NCI-H2081 treated with DMSO at 0.1 percent for 48 hours (cell line): ENCODE data around the gene FAM174A.
"Not testable (repeated sequence)": the region's sequence is repeated elsewhere in the genome, so short reads cannot be mapped to it uniquely, and the experiment has no call there.

Source experiments
- DNase-seq: peaks from one replicate; lab custom pipeline; 2025; lab: John Stamatoyannopoulos, UW

Gene FAM174A

DNA sequence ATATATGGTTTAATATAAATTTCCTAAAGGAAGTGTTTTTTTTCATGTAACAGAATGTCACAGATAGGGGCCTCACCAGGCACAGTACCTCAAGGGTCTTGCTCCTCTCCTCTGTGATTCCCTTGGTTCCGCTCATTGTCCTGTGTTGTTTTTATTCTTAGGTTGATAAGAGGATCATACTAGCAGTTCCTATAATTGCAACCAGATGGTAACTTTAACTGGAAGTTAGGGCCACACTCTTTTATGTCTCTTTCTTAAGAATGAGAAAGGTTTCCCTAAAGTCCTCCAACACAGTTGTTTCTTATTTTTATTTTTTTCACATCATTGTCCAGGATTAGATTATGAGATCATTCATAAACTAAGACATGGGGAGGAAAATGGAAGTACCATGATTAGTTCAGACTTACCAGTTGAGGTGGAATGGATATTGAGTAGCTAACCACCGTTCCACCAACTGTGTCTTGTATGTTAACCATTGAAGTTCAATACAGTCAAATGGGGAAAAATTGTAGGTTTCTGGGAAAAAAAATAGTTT lies 41.1 kb downstream of the FAM174A start:
- no peak for DNase-seq

DNA sequence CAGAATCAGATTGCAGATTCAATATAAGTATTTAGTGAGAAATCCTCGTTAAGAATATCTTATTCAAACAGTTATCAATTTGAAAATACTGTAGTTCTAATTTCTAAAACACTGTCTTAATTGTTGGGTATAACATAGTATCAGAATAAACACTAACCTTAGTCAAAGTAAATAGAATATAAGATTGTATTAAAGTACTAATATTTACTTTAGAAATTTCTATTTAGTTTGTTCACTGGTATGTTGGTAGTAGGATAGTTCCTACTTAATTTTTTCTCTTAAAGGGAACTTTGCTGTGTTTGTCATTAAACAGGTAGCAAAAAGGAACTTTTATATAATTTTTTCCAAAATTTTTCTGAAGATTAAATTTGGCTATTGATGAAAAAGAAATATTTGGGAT lies 42.3 kb downstream of the FAM174A start:
- no peak for DNase-seq

DNA sequence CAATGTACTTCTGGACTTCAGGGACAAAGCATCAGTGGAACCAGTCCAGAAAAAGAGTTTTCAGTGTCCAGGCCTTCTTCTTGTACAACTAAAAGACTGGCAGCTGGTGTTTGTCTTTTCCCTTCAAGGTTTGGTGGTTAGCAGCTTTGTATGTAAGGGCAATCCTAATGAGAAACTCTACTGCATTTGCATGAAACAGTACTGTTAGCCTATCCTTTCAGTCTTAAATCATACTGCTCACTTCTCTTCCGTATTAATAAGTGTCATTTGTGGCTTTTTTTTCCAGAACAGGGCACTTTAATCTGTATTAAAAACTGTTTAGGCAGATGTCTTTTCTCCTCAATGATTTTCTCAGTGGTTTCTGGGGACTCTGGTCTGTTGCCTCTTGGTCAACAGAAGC lies 48.9 kb downstream of the FAM174A start:
- DNase-seq = no peak

GRCh38 chr5:100584889-100585288 lies 49.7 kb downstream of the FAM174A start:
- no peak for DNase-seq

GRCh38 chr5:100590867-100591266 lies 55.7 kb downstream of the FAM174A start:
- DNase-seq = no peak

DNA sequence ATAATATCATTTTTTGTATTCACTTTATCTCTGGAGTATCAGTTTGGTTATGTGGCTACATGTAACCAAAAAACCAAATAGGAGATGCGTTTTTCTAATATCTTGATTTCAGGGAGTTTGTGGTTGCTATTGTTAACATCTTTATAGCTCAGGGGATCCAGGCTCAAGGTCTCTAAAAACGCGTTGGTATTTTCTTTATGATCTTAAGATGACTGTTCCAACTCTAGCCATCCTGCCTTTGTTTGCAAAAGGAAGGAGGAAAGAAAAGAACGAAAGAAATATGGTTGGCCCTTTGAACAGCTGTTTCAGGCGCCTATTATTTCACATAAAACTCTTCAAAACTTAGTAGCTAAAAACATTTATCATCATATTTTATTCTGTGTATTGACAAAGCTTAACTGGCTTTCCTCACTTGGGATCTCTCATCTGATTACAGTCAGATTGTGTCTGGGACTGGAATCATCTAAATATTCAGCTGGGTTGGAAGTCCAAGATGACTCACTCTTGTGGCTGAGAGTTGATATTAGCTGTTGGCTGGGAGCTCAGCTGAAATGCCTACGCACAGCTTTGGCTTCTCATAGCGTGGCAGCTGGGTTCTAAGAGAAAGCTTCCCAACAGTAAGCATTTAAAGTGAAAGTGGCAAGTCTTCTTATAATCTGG lies 60.1 kb downstream of the FAM174A start:
- no peak for DNase-seq

GRCh38 chr5:100595812-100596173 lies 60.6 kb downstream of the FAM174A start:
- no peak for DNase-seq

GRCh38 chr5:100598446-100598845 lies 63.3 kb downstream of the FAM174A start:
- DNase-seq = no peak

DNA sequence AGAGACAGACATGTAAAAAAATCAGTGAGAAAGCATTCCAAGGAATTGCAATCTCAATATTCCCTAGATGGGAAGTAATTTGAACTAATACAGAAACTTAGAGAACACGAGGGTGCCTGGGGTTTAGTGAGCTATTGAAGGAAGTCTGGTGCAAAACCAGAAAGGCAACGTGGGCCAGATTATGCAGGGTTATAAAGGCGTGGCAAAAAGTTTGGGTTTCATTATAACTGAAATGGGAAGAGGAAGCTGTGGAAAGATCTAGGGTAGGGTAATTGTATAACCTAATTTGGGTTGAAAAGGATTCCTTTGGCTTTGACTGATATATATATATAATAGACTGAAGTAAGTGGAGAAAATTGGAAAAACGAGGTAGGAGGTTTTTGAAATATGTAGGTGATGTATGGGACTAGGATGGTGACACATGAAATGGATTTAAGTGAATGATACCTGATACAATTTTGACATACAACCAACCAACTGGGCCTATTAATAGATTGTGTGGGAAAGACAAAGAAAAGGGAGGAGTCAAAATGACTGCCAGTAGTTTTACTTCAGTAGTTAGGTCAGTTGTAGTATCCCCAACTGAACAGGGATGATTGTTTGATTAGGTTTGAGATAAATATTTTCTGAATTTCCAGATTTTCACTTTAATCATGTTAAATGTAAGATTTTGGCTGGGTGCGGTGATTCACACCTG lies 65.3 kb downstream of the FAM174A start:
- DNase-seq = no peak

DNA sequence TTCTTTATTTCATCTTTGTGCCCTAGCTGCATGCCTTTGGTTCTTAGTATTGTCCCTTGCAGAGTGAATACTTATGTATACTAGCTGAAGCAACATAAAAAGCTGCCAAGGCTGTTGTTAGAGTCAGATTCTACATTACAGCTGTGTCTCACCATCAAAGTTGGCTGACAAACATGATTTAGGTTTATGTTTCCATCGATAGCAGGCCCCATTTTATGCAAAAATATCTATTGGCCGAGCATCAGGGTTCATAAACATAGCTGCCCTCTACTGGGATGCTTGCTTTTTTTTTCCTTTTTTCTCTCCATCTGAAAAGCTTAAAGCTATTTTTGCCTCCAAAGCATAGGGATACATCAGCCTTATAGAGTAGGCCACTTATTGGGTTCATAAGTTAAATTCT lies 68.0 kb downstream of the FAM174A start:
- no peak for DNase-seq

GRCh38 chr5:100604021-100604420 lies 68.8 kb downstream of the FAM174A start:
- DNase-seq = not testable (repeated sequence)

DNA sequence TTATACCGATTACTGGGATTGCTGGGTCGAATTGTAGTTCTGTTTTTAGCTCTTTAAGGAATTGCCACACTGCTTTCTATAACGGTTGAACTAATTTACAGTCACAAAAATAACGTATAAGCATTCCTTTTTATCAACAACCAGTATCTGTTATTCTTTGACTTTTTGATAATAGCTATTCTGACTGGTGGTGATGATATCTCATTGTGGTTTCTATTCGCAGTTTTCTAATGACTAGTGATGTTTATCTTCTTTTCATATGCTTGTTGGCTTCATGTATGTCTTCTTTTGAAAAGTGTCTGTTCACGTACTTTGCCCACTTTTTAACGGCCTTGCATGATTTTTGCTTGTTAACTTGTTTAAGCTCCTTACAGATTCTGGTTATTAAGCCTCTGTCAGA lies 74.4 kb downstream of the FAM174A start:
- no peak for DNase-seq

GRCh38 chr5:100614308-100614707 lies 79.1 kb downstream of the FAM174A start:
- DNase-seq = no peak

- no peak for DNase-seq
Measured at GRCh38 chr5:100615362-100615761, 80.2 kb downstream of the FAM174A start.

DNA sequence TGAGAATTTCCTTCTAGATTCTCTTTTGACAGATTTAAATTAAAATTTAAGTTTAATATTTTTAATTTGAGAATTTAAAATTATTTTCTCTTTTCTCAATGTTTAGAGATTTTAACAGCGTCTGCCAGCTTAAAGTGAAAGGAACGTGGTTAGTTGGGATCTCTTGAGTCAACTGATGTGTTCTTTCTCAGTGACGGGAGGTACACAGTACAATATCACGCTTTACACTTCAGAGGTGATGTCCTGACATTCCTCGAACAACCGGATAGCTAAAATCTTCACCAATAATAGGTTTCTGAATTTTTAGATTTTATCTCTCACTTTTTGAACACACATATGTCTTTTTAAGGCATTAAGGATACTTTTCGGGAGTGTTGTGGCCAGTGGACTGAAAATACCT lies 81.1 kb downstream of the FAM174A start:
- no peak for DNase-seq

DNA sequence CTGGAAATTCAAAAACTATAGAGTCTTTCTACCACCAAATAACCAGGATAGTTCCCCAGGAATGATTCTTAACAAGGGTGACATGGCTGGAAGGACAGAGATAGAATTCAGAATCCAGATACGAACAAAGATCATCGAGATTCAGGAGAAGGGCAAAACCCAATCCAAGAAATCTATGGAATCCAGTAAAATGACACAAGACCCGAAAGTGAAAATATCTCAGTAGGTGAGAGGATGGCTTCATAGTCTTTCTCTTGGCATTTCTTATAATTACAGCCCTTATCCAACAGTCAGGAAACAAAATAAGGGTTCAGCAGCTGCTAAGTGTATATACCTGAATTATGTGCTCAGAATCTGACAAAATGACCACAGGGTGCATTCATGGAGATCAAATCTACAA lies 81.8 kb downstream of the FAM174A start:
- no peak for DNase-seq

- DNase-seq = no peak
Measured at GRCh38 chr5:100623719-100624118, 88.5 kb downstream of the FAM174A start.

GRCh38 chr5:100634937-100635534 lies 99.9 kb downstream of the FAM174A start:
- DNase-seq = no peak
